HEK293 (cell line): ENCODE measurements around the gene SLC66A1.

Source experiments
- CTCF ChIA-PET: fragments of 350-600 bp; formaldehyde crosslinking; extraction: SDS; loops from one replicate; lab custom pipeline; 2021; ENCODE audit warnings: antibody characterized with exemption; lab: Yijun Ruan, JAX
- POLR2A ChIA-PET: fragments of 300-600 bp; formaldehyde crosslinking; extraction: SDS; loops from one replicate; lab custom pipeline; 2020; ENCODE audit warnings: antibody characterized with exemption, inconsistent platforms; lab: Yijun Ruan, JAX
- H3K27ac ChIP-seq: fragments of 200-500 bp; sonication (Bioruptor generic); 2 replicates; pipeline ENCODE4 v1.5.1; 2014; ENCODE audit warnings: low read depth, low read length, control low read depth, inconsistent platforms; ENCODE audit errors: extremely low read depth
- H3K36me3 ChIP-seq, 2 experiments: fragments of 200-500 bp in 1 of 2; sonication (Bioruptor generic) in 1 of 2; 1 replicate in 1 of 2; 2 replicates in 1 of 2; pipeline ENCODE4 v1.5.1; 2014 to 2017; ENCODE audit warnings: inconsistent platforms in 2 of 2, low read length in 2 of 2; ENCODE audit not compliant: control insufficient read depth in 2 of 2, insufficient read depth in 1 of 2
- H3K4me1 ChIP-seq: fragments of 200-500 bp; sonication (Bioruptor generic); 2 replicates; pipeline ENCODE4 v1.5.1; 2014; ENCODE audit warnings: mild to moderate bottlenecking, low read length, inconsistent platforms; ENCODE audit not compliant: control insufficient read depth, insufficient read depth
- H3K4me3 ChIP-seq: 2 replicates; pipeline ENCODE4 v1.5.1; 2011; ENCODE audit warnings: low read depth, mild to moderate bottlenecking, control low read depth, low read length, moderate library complexity
- H3K9me3 ChIP-seq: fragments of 200-500 bp; sonication (Bioruptor generic); 2 replicates; pipeline ENCODE4 v1.5.1; 2014; ENCODE audit warnings: low read depth, low read length, inconsistent platforms; ENCODE audit not compliant: control insufficient read depth, insufficient read depth
- EGR2 ChIP-seq: fragments of 450-650 bp; formaldehyde crosslinking; IDR thresholded peaks from 2 replicates; pipeline ENCODE4 v1.5.1; 2016; ENCODE audit warnings: low read depth, missing biosample characterization, missing genetic modification characterization
- KLF1 ChIP-seq: fragments of 450-650 bp; formaldehyde crosslinking; IDR thresholded peaks from 2 replicates; pipeline ENCODE4 v1.5.1; 2016; ENCODE audit warnings: missing biosample characterization, missing genetic modification characterization
- SCRT2 ChIP-seq: fragments of 450-650 bp; formaldehyde crosslinking; IDR thresholded peaks from 2 replicates; pipeline ENCODE4 v1.5.1; 2016; ENCODE audit warnings: missing biosample characterization, missing genetic modification characterization
- YY2 ChIP-seq: fragments of 450-650 bp; formaldehyde crosslinking; IDR thresholded peaks from 2 replicates; pipeline ENCODE4 v1.5.1; 2016; ENCODE audit warnings: missing biosample characterization, missing genetic modification characterization
- ZBTB48 ChIP-seq: fragments of 450-650 bp; formaldehyde crosslinking; IDR thresholded peaks from 2 replicates; pipeline ENCODE4 v1.5.1; 2016; ENCODE audit warnings: missing biosample characterization, missing genetic modification characterization
- ZFHX2 ChIP-seq: fragments of 450-650 bp; formaldehyde crosslinking; conservative IDR thresholded peaks from 2 replicates; pipeline ENCODE4 v1.5.1; 2016; ENCODE audit warnings: missing biosample characterization, missing genetic modification characterization
- ZNF138 ChIP-seq: fragments of 450-650 bp; formaldehyde crosslinking; IDR thresholded peaks from 2 replicates; pipeline ENCODE4 v1.5.1; 2016; ENCODE audit warnings: missing biosample characterization, missing genetic modification characterization, borderline replicate concordance
- ZNF174 ChIP-seq: fragments of 450-650 bp; formaldehyde crosslinking; IDR thresholded peaks from 2 replicates; pipeline ENCODE4 v1.5.0; 2017; ENCODE audit warnings: missing biosample characterization, mild to moderate bottlenecking, missing genetic modification characterization
- ZNF280C ChIP-seq: fragments of 450-650 bp; formaldehyde crosslinking; IDR thresholded peaks from 2 replicates; pipeline ENCODE4 v1.5.1; 2016; ENCODE audit warnings: missing biosample characterization, missing genetic modification characterization
- ZNF366 ChIP-seq: fragments of 450-650 bp; formaldehyde crosslinking; conservative IDR thresholded peaks from 2 replicates; pipeline ENCODE4 v1.5.1; 2016; ENCODE audit warnings: missing biosample characterization, missing genetic modification characterization
- ZNF510 ChIP-seq: fragments of 450-650 bp; formaldehyde crosslinking; IDR thresholded peaks from 2 replicates; pipeline ENCODE4 v1.5.1; 2018; ENCODE audit warnings: mild to moderate bottlenecking, missing genetic modification characterization, missing biosample characterization; ENCODE audit not compliant: insufficient replicate concordance
- ZNF610 ChIP-seq: fragments of 450-650 bp; formaldehyde crosslinking; IDR thresholded peaks from 2 replicates; pipeline ENCODE4 v1.5.1; 2016; ENCODE audit warnings: missing biosample characterization, missing genetic modification characterization, borderline replicate concordance
- ZNF629 ChIP-seq: fragments of 450-650 bp; formaldehyde crosslinking; IDR thresholded peaks from 2 replicates; pipeline ENCODE4 v1.5.1; 2017; ENCODE audit warnings: missing biosample characterization, missing genetic modification characterization
- ZSCAN30 ChIP-seq: fragments of 450-650 bp; IDR thresholded peaks from 2 replicates; pipeline ENCODE4 v1.5.1; 2018; ENCODE audit warnings: missing biosample characterization, mild to moderate bottlenecking, missing genetic modification characterization, moderate library complexity
- TF ChIP-seq, protein P1 (sequence below): fragments of 450-650 bp; formaldehyde crosslinking; IDR thresholded peaks from 2 replicates; pipeline ENCODE4 v1.5.1; 2017; ENCODE audit warnings: missing biosample characterization, missing genetic modification characterization
- TF ChIP-seq, protein P2 (sequence below): IDR thresholded peaks from 2 replicates; pipeline ENCODE4 v1.6.1; 2011; ENCODE audit warnings: mild to moderate bottlenecking, low read depth, low read length, borderline replicate concordance
- TF ChIP-seq, protein P3 (sequence below): fragments of 450-650 bp; formaldehyde crosslinking; IDR thresholded peaks from 2 replicates; pipeline ENCODE4 v1.5.1; 2017; ENCODE audit warnings: missing biosample characterization, missing genetic modification characterization

The SLC66A1 gene

DNA sequence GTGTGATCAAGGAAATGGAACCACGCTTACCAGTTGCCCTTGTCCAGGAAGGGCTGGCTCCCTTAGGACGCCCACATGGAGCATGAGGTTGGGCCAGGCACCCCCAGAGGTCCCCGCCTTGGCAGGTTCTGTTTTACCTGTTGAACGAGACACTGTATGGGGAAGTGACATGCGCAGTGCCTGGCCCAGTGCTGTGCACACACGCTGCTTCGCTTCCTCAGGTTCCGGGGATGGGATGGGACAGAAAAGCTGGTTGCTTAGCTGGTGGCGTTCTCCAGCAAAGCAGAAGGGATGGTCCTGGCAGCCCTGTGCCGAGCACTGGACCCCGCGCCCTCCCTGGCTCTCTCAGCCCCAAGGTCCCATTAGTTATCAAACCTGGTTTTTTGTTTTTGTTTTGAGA lies 20.7 kb downstream of the SLC66A1 start:
- Histone ChIP-seq H3K4me3 (no peak overlapping the region), H3K9me3 (no peaks in the 10 kb centered on the region), H3K27ac (no peak overlapping the region), H3K4me1 (no peaks in the 10 kb centered on the region), H3K36me3 (peaks cover 4 to 63% of the 10 kb centered on the region in 2 experiments; a peak in 2 of 3 replicates)
- CTCF ChIA-PET = interaction anchor here (1.1 kb wide), 1 partner anchor 318 kb away, joined by 3 read pairs; no protein-coding TSS in a partner anchor
- TF ChIP-seq SCRT2 (tag by site-specific recombination) (peak; percentile 49; the same call in 1 of the 2 replicates), ZSCAN30 (tag by site-specific recombination) (no peak), ZBTB48 (no peak), YY2 (tag by site-specific recombination) (no peak)
- TF ChIP-seq, protein P1, sequence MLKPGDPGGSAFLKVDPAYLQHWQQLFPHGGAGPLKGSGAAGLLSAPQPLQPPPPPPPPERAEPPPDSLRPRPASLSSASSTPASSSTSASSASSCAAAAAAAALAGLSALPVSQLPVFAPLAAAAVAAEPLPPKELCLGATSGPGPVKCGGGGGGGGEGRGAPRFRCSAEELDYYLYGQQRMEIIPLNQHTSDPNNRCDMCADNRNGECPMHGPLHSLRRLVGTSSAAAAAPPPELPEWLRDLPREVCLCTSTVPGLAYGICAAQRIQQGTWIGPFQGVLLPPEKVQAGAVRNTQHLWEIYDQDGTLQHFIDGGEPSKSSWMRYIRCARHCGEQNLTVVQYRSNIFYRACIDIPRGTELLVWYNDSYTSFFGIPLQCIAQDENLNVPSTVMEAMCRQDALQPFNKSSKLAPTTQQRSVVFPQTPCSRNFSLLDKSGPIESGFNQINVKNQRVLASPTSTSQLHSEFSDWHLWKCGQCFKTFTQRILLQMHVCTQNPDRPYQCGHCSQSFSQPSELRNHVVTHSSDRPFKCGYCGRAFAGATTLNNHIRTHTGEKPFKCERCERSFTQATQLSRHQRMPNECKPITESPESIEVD (tag by site-specific recombination) = no peak
- POLR2A ChIA-PET = no interaction called here

DNA sequence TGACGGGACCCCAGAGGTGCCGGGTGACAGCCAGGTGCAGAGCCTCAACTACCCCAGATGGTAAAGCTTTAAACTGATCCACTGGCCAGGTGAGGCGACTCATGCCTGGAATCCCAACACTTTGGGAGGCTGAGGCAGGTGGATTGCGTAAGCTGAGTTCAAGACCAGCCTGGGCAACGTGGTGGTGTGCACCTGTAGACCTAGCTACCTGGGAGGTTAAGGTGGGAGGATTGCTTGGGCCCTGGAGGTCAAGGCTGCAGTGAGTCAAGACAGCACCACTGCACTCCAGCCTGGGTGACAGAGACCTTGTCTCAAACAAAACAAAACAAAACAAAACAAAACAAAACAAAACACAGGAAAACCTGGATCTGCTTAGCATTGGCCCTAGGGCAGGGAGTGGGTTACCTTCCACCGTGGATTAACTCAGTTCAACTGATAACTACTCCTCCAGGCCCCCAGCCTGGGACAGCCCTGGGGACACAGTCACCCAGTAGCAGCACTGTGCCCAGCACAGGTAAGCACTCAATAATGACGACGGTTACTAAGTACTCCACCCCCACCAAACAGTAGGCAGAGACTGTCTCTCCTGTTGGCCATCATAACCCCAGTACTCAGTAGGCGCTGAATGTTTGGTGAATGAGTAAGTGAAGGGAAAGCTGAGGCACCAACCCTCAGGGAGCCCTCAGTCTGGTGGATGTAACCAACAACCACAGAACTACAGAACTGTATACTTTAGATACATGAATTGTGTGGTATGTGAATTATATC lies 21.6 kb downstream of the SLC66A1 start:
- Histone ChIP-seq H3K36me3 (peaks cover 4 to 53% of the 10 kb centered on the region in 2 experiments; a peak in 2 of 3 replicates), H3K9me3 (no peaks in the 10 kb centered on the region), H3K4me1 (no peaks in the 10 kb centered on the region), H3K4me3 (no peak overlapping the region), H3K27ac (no peak overlapping the region)
- ChIA-PET CTCF (interaction anchor here (0.6 to 1.1 kb wide), 2 partner anchors 247 to 317 kb away, joined by 3 to 4 read pairs; no protein-coding TSS in a partner anchor), POLR2A (interaction anchor here (0.5 to 0.6 kb wide), 2 partner anchors 308 to 350 kb away, joined by 3 to 13 read pairs; no protein-coding TSS in a partner anchor)
- TF ChIP-seq ZNF174 (tag by site-specific recombination) = no peak
- TF ChIP-seq, protein P2, sequence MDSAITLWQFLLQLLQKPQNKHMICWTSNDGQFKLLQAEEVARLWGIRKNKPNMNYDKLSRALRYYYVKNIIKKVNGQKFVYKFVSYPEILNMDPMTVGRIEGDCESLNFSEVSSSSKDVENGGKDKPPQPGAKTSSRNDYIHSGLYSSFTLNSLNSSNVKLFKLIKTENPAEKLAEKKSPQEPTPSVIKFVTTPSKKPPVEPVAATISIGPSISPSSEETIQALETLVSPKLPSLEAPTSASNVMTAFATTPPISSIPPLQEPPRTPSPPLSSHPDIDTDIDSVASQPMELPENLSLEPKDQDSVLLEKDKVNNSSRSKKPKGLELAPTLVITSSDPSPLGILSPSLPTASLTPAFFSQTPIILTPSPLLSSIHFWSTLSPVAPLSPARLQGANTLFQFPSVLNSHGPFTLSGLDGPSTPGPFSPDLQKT = no peak
- no peak for TF ChIP-seq EGR2
- TF ChIP-seq ZNF510 (tag by site-specific recombination) = no peak
- no peak for TF ChIP-seq ZNF280C (tag by site-specific recombination)
- TF ChIP-seq ZBTB48 = no peak
- TF ChIP-seq, protein P3, sequence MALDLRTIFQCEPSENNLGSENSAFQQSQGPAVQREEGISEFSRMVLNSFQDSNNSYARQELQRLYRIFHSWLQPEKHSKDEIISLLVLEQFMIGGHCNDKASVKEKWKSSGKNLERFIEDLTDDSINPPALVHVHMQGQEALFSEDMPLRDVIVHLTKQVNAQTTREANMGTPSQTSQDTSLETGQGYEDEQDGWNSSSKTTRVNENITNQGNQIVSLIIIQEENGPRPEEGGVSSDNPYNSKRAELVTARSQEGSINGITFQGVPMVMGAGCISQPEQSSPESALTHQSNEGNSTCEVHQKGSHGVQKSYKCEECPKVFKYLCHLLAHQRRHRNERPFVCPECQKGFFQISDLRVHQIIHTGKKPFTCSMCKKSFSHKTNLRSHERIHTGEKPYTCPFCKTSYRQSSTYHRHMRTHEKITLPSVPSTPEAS (tag by site-specific recombination) = no peak
- no peak for TF ChIP-seq ZFHX2 (tag by site-specific recombination)
- no peak for TF ChIP-seq ZNF366 (tag by site-specific recombination)
- no peak for TF ChIP-seq ZNF138 (tag by site-specific recombination)
- no peak for TF ChIP-seq ZNF610 (tag by site-specific recombination)
- TF ChIP-seq ZNF629 (tag by site-specific recombination) = no peak
- no peak for TF ChIP-seq KLF1 (tag by site-specific recombination)
